Ovary (tissue), 9 donors: ENCODE data around the gene CNOT6. TPM values are rescaled to one million over a fixed set of nuclear protein-coding genes. Genes with fewer than 3 reads are reported as not detected.
A peak's percentile ranks its signal among the peaks of the same experiment; 100 is the strongest.

Source experiments
- DNase-seq, 5 donors: peaks; one replicate each; pipeline ENCODE4 v3.0.0-alpha.2; 2019 to 2020
- H3K27ac ChIP-seq, 2 donors: fragments of 200-600 bp; one replicate each; pipeline versions ENCODE4 v1.5.1 to v1.8.0; 2019 to 2022
- H3K27me3 ChIP-seq: fragments of 200-600 bp; one replicate; pipeline ENCODE4 v1.8.0; 2022
- H3K36me3 ChIP-seq: fragments of 200-600 bp; sonication (generic); one replicate; pipeline ENCODE4 v1.5.1; 2019
- H3K4me1 ChIP-seq: one replicate; pipeline ENCODE4 v1.8.1; 2013; ENCODE audit warnings: mild to moderate bottlenecking, moderate library complexity; ENCODE audit not compliant: insufficient read depth
- H3K4me3 ChIP-seq: fragments of 200-600 bp; sonication (generic); one replicate; pipeline ENCODE4 v1.5.1; 2017
- H3K9me3 ChIP-seq, 2 donors: fragments of 200-600 bp in 1 of 2; sonication (generic) in 1 of 2; one replicate each; pipeline versions ENCODE4 v1.5.1 to v1.8.1; 2013 to 2019; ENCODE audit warnings: mild to moderate bottlenecking in 1 of 2, moderate library complexity in 1 of 2
- EP300 ChIP-seq: sonication (generic); formaldehyde crosslinking; IDR thresholded peaks from one replicate; pipeline ENCODE4 v1.6.1; 2017; ENCODE audit warnings: antibody characterized with exemption
- POLR2A ChIP-seq: fragments of 450-650 bp; IDR thresholded peaks from one replicate; pipeline ENCODE4 v1.6.1; 2017; ENCODE audit warnings: antibody characterized with exemption, mild to moderate bottlenecking, moderate library complexity
- WGBS, 3 donors: extraction: QIAGEN DNeasy Blood & Tissue Kit in 1 of 3; methylation state at CpG; one replicate each; pipeline versions ENCODE4 v1.1.5 to v1.1.7; 2013 to 2017; 5-methylcytosine and 5-hydroxymethylcytosine counted together
- intact Hi-C, 4 donors: fragments of 100-400 bp; cut with DNase I; formaldehyde crosslinking; loops; one replicate each; pipeline versions ENCODE4 v1.11.0 to v1.15.1; 2022 to 2023
- polyA plus RNA-seq, 2 donors: library from polyadenylated mRNA; stranded (reverse); fragments of 200-250 nt in 1 of 2; fragments of 350-450 nt in 1 of 2; fragmentation: Illumina TruSeq in 1 of 2; extraction: RNeasy Lipid Tissue Mini Kit (QIAGEN cat#74804) in 1 of 2; gene quantifications; one replicate each; pipeline ENCODE4 v1.2.3, GENCODE V29; 2013 to 2014
- total RNA-seq, 7 donors: library from RNA; depleted of rRNA in 2 of 7; stranded (reverse); fragments of >200 nt in 2 of 7; fragmentation: NEBNext Ultra II Directional in 3 of 7; extraction: Animal tissue kit (Norgen Biotek cat#: 25700) in 3 of 7; gene quantifications; one replicate each; pipeline versions ENCODE4 v1.1.0 to v1.2.4, GENCODE V29; 2016 to 2023
- TF ChIP-seq, protein P1 (sequence below), 3 donors: fragments of 450-650 bp in 2 of 3; fragments of 200-600 bp in 1 of 3; IDR thresholded peaks; one replicate each; pipeline versions ENCODE4 v1.5.1 to v1.8.0; 2016 to 2022; ENCODE audit warnings: antibody characterized with exemption in 3 of 3, mild to moderate bottlenecking in 1 of 3
- donor health status: DM: no; HTN: no; CAD: no; lungs with moderate emphysema.
- donor health status: DM: no; HTN: no; CAD: no.
- donor health status: Bipolar disorder and iron deficiency.
- donor health status: DM: yes; HTN: yes; CAD: no.
- donor health status: DM: no; HTN: no; CAD: no.
- donor health status: DM: yes; HTN: yes; CAD: no.

Gene CNOT6
- total and polyA plus RNA-seq, 9 donors = 10.3 to 24.9 (median 16.4) TPM

GRCh38 chr5:180596115-180596667 lies 102.0 kb downstream of the CNOT6 start:
- Histone ChIP-seq H3K4me1 (no peaks in the 10 kb centered on the region), H3K36me3 (no peaks in the 10 kb centered on the region), H3K27ac (no peak overlapping the region), H3K9me3 (no peaks in the 10 kb centered on the region), H3K4me3 (no peak overlapping the region), H3K27me3 (no peaks in the 10 kb centered on the region)
- TF ChIP-seq, protein P1, sequence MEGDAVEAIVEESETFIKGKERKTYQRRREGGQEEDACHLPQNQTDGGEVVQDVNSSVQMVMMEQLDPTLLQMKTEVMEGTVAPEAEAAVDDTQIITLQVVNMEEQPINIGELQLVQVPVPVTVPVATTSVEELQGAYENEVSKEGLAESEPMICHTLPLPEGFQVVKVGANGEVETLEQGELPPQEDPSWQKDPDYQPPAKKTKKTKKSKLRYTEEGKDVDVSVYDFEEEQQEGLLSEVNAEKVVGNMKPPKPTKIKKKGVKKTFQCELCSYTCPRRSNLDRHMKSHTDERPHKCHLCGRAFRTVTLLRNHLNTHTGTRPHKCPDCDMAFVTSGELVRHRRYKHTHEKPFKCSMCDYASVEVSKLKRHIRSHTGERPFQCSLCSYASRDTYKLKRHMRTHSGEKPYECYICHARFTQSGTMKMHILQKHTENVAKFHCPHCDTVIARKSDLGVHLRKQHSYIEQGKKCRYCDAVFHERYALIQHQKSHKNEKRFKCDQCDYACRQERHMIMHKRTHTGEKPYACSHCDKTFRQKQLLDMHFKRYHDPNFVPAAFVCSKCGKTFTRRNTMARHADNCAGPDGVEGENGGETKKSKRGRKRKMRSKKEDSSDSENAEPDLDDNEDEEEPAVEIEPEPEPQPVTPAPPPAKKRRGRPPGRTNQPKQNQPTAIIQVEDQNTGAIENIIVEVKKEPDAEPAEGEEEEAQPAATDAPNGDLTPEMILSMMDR (IDR thresholded peaks at IDR 0.05) = no peak
- TF ChIP-seq POLR2A (no peak), EP300 (no peak)
- WGBS, 3 donors = 86 to 91% (median 90%) methylated on average over 12 of the region's 12 CpGs
- intact Hi-C loops = no loop called here
- no peak for DNase-seq

GRCh38 chr5:180596668-180597231 lies 102.6 kb downstream of the CNOT6 start:
- intact Hi-C loops = no loop called here

DNA sequence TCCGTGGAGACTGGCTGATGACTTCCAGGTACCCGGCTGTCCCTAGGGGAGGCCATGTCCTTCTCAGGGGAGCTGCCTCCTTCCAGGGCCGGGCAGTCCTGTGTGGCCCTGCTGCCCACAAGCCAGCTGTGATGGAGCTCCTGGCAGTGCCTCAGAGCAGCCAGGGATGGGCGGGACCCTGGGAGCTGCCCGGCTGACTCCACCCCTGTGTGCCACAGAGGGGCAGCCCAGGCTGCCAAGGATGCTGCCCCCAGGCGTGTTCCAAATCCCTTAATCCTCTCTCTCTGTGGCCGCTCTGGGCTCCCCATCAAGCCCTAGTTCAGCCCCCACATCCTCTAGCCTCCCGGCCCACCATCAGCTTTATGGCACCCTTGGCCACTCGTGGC lies 104.1 kb downstream of the CNOT6 start:
- Histone ChIP-seq H3K27ac (no peak overlapping the region), H3K4me3 (no peak overlapping the region), H3K9me3 (no peaks in the 10 kb centered on the region), H3K27me3 (no peaks in the 10 kb centered on the region), H3K4me1 (peaks cover 2% of the 10 kb centered on the region), H3K36me3 (no peaks in the 10 kb centered on the region)
- 76 to 89% (median 84%) methylated on average over 7 to 9 of the region's 9 CpGs for WGBS, 3 donors
- intact Hi-C loops = no loop called here
- TF ChIP-seq, protein P1 (IDR thresholded peaks at IDR 0.05) = no peak
- no peak for TF ChIP-seq POLR2A
- no peak for TF ChIP-seq EP300
- peak in 2 of 5 donors; percentile 3 to 15 for DNase-seq

More at GRCh38 chr5:180596668-180597231, 102.6 kb downstream of the CNOT6 start:
- no peak for DNase-seq
- H3K27me3 ChIP-seq = no peaks in the 10 kb centered on the region
- no peak for TF ChIP-seq EP300
- TF ChIP-seq, protein P1 (IDR thresholded peaks at IDR 0.05) = no peak
- TF ChIP-seq POLR2A = no peak
- H3K27ac ChIP-seq = no peak overlapping the region
- H3K36me3 ChIP-seq = no peaks in the 10 kb centered on the region
- H3K4me3 ChIP-seq = no peak overlapping the region
- no peaks in the 10 kb centered on the region for H3K9me3 ChIP-seq
- 76 to 85% (median 78%) methylated on average over 23 to 24 of the region's 24 CpGs for WGBS, 3 donors
- no peaks in the 10 kb centered on the region for H3K4me1 ChIP-seq

DNA sequence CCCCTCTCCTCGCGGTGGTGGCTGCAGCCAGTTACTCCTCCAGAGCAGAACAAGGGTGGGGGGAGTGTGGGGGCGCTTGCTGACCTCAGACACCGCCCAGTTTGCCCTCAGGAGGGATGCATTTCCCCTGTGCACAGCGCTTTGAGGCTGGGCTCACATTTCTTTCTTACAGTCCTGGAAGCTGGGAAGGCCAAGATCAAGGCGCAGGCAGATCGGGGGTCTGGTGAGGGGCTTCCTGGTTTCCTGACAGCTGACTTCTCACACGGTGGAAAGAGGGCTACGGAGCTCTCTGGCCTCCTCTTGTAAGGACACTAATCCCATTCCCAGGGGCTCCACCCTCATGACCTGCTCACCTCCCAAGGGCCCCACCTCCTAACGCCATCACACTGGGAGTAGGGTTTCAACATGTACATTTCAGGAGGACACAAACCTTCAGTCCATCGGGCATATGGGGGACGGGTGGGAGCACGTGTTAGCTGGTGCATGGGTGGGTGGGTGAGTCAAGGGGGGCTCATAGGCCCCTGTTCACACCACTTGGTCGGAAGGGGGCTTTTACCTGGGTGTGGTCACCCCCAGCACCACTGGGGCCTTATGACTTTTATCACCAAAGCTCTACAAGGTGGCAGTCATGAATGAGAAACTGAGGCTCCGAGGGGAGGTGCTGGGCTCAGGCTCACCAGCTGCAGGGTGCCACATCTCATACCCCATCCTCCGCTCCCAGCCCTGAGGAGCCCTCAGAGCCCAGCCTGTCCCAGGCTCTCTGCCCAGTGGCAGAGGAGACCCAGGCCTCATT lies 104.8 kb downstream of the CNOT6 start:
- 88 to 90% (median 89%) methylated on average over 16 of the region's 16 CpGs for WGBS, 3 donors
- H3K9me3 ChIP-seq = no peaks in the 10 kb centered on the region
- DNase-seq = peak in 2 of 5 donors; percentile 4
- intact Hi-C loops = no loop called here
- H3K27me3 ChIP-seq = no peaks in the 10 kb centered on the region
- no peak overlapping the region for H3K27ac ChIP-seq
- H3K36me3 ChIP-seq = no peaks in the 10 kb centered on the region
- TF ChIP-seq, protein P1 (IDR thresholded peaks at IDR 0.05) = no peak
- TF ChIP-seq POLR2A (no peak), EP300 (no peak)
- H3K4me1 ChIP-seq = peaks cover 2% of the 10 kb centered on the region
- H3K4me3 ChIP-seq = no peak overlapping the region
